IPS-18c (cell line): ENCODE data around the gene KCNQ1.

Experiments
- H3K4me3 ChIP-seq: 2 replicates; pipeline ENCODE4 v1.7.0; 2013; ENCODE audit warnings: low read depth, mild to moderate bottlenecking, low read length, moderate library complexity; ENCODE audit not compliant: insufficient read depth
- H3K9me3 ChIP-seq: one replicate; pipeline ENCODE4 v1.6.1; 2013; ENCODE audit warnings: mild to moderate bottlenecking, low read length, moderate library complexity; ENCODE audit not compliant: control insufficient read depth, insufficient read depth

The KCNQ1 gene

DNA sequence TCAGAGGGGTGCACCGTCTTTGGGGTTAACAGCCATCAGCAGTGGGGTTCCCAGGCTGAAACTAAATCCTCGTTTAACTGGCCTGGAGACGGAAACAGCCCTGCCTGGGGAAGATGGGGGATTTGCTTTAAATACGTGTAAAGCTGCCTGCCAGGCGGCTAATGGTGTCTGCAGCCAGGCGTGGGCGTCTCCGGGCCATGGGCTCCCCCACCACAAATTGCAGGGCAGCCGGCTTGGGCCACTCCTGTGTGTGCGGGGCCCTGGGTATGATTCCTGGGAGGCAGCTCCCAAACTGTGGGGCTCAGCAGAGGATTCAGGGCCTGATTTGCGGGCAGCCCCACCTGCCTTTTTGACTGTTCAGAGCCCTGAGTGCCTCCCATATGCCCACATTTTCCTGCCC is 110.5 kb downstream of the KCNQ1 start:
- Histone ChIP-seq H3K9me3 (no peaks in the 10 kb centered on the region), H3K4me3 (no peak overlapping the region)

DNA sequence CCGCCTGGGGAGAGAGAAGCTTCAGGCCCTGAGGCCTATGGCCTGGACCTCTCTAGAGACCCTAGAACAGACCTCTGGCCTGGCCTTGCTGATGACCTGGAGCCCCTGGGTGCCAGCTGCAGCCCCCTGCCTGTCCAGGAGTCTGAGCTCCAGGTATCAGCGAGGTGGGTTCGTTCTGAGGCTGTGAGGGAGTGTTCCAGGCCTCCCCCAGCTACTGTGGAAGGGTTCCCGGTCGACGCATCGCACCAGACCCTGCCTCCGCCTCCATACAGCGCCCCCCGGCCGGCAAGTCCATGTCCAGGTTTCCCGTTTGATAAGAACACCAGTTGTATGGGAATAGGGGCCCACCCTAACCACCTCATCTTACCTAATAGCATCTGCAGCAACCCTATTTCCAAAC is 111.1 kb downstream of the KCNQ1 start:
- Histone ChIP-seq H3K9me3 (no peaks in the 10 kb centered on the region), H3K4me3 (no peak overlapping the region)

DNA sequence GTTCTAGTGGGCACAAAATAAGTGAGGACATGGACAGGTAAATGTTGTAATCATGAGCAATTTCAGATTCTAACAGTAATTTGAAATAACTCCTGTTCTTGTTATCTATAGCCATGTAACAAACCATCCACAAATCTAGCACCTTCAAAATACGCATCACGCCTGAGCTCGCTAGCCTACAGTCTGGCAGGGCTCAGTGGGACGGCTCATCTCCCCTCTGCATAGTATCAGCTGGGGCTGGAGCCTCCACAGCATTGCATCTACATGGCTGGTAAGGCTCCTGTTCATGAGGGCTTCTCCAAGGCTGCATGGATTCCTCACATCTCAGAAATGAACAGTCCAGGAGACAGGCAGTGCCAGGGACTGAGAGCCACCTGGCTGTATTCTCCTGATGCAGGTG is 112.6 kb downstream of the KCNQ1 start:
- no peak overlapping the region for H3K4me3 ChIP-seq
- no peaks in the 10 kb centered on the region for H3K9me3 ChIP-seq

DNA sequence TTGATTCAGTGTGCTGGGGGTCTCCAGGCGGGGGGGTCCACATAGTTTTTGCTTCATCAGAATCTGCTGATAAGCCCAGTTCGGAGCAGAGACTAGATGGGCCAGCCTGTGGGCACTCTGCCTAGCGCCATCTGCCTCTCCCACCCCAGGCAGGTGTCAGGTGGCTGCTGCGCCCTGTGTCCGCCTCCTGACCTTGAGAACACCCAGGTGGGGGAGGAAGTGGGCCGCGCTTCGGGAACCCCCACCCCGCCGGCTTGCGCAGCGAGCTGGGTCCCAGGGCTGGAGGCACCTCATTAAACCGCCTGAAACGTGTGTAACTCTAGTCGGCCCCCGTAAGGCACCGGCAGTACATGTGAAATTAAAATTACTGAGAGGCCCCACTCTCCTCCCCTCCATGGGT is 113.6 kb downstream of the KCNQ1 start:
- Histone ChIP-seq H3K4me3 (no peak overlapping the region), H3K9me3 (no peaks in the 10 kb centered on the region)

DNA sequence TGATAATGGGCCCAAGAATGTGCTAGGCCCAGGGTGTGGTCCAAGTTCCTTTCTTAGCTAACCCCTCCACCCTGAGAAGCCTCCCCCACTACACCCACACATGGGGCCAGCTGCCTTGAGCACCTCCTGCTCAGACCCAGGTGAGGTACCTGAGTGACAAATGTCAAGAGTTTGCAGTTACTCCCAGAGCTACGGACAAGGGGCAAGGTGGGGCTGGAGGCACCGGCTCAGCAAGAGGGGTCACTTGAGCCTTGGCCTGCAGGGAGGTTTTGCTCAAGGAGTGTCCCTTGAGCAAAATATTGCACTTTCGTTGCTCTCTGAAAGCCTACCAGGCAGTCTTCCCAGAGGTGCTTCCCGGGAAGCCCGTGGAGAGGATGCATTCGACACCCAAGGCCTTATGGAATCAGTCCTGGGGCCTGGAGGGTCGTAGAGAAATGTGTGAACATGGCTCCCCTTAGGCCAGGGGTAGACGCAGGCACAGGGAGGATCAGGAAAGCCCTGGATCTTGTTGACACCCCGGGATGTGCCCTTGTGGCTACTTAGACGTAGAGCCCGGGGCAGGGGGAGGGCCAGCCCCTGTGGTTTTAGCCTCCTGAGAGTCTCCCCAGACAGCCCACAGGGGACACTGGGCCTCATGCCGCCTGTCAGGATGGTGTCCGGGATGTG is 114.2 kb downstream of the KCNQ1 start:
- H3K9me3 ChIP-seq = no peaks in the 10 kb centered on the region

DNA sequence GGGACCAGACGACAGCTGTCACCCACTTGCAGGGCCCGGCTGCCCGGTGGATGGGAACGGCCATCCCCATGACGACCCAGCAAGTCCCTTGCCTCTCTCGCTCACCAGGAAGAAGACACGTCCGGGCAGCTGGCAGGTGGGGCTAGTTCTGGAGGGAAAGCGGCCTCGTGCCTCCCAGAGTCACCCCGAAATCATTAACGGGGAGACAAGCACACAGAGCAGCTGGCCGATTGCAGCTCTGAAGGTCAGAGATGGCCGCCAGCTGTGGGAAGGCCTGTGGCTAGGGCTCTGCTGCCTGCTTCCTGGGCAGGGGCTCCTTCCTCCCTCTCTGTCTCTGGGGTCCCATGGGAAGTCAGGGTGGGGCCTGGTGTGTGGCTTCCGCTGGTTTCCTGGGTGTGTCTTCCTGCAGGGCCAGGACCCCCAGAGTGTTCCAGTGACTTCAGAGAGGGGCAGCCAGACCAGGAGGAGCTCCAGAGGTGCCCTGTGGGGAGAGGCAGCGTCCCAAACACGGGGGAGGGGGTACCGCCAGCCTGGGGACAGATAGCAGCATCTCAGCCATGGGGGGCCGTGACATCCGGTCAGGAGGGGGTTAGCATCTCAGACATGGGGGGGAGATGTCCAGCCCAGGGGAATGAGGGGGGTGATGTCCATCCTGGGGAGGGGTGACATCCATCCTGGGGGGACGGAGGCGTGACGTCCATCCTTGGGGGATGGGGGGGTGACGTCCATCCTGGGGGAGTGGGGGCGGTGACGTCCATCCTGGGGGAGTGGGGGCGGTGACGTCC is 114.9 kb downstream of the KCNQ1 start:
- Histone ChIP-seq H3K9me3 (no peaks in the 10 kb centered on the region), H3K4me3 (no peak overlapping the region)

More for the DNA sequence above, 114.2 kb downstream of the KCNQ1 start:
- H3K4me3 ChIP-seq = no peak overlapping the region

DNA sequence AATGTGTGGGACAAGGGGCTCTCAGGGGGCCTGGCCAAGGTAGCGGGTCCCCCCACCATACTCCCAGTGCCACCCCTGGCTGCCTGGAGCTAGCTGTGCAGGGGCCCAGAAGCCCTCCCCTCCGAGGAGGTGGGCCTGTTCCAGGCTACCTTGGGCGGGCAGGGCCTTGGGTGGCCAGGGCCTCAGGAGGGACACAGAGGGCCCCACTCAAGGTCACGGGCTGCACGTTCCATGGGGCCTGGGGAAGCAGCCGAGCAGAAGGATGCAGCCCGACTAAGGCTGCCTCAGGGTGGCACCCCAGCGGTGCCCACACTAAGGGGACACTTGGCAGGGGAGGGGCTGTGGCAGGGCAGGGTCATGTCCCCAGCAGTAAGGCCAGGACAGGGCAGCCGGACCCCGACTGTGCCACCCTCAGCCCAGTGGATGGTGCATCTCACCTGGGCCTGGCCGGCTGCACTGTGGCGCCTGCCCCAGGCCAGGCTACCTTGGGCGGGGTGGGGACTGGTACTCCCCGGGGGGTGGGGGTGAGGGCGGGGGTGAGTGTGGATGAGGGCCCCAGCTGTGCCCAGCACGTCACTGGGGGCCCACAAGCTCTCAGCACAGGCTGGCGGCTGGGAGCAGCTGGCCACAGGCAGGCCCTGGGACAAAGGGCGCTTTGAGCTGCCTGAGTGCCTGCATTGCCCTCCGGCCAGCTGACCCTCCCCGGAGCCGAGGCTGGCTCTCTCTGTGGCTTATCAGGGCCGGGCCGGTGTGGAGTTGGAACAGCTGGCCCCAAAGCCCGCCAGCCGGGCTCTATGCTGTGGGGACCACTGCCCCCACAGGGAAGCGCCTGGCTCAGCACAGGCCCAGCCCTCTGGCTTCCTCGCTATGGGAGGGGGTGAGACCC is 117.1 kb downstream of the KCNQ1 start:
- no peak overlapping the region for H3K4me3 ChIP-seq
- no peaks in the 10 kb centered on the region for H3K9me3 ChIP-seq

DNA sequence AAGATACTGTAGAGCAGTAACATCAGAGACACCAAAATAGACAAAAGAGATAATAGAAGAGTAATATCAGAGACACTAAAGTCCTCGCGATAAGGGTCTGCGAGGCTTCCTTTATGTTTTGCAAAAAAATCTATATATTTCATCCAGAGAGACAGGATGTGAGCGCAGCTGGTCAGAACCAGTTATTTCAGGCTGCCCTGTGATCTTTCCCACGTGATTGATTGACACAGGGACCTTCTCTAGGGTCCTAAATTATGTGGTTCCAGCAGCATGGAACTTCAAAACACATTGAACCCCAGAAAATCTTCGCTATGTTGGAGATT is 118.0 kb downstream of the KCNQ1 start:
- Histone ChIP-seq H3K4me3 (no peak overlapping the region), H3K9me3 (no peaks in the 10 kb centered on the region)

DNA sequence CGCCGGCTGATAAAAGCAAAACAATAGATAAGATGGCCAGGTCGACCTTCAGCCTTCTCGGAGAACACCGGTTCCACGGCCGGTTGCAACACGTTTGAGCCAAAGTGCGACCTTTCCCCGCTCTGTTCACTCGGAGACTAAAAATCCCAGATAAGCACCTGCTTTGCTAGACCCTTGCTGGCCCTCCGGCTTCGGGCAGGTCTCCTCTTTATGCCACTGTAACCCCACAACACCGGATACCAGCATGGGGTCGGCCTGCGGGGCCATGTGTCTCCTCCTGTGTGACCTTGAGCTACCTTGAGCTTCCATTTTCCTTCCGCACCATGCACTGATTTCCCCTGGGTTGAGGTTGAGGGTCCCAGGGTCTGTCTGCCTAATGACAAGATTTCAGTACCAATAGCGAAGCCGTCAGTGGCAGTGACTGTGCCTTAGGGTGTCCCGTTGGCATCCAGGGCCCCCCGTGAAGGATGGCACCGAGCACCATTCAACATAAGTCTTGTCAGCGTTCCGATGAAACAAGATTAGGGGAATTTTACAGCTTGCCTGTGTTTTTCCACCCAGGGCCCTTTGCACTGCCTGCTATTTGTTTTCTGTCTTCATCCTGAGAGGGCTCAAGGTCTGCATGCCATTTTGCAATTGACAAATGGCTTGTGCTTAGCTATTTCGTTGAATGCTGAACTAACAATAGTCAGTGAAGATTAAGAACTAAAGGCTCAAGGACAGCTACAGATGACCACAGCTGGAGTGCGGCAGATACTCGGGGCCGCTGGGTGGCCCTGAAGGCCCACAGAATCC is 118.6 kb downstream of the KCNQ1 start:
- H3K9me3 ChIP-seq = no peaks in the 10 kb centered on the region
- H3K4me3 ChIP-seq = no peak overlapping the region

DNA sequence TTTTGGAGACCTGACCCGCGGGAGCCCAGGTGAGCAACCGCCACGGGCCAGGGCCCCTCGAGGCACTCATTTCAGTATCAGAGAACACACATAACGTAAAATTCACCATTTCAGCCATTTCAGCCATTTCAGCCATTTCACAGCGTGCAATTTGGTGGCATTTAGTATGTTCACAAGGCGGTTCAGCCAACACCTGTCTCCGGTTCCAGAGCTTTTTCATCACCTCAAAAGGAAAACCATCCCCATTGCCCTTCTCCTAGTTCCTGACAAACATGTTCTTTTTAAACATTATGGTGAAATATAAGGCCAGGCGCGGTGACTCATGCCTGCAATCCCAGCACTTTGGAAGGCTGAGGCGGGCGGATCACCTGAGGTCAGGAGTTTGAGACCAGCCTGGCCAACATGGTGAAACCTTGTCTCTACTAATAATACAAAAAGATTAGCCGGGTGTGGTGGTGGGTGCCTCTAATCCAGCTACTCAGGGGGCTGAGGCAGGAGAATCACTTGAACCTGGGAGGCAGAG is 119.3 kb downstream of the KCNQ1 start:
- Histone ChIP-seq H3K9me3 (no peaks in the 10 kb centered on the region), H3K4me3 (no peak overlapping the region)

DNA sequence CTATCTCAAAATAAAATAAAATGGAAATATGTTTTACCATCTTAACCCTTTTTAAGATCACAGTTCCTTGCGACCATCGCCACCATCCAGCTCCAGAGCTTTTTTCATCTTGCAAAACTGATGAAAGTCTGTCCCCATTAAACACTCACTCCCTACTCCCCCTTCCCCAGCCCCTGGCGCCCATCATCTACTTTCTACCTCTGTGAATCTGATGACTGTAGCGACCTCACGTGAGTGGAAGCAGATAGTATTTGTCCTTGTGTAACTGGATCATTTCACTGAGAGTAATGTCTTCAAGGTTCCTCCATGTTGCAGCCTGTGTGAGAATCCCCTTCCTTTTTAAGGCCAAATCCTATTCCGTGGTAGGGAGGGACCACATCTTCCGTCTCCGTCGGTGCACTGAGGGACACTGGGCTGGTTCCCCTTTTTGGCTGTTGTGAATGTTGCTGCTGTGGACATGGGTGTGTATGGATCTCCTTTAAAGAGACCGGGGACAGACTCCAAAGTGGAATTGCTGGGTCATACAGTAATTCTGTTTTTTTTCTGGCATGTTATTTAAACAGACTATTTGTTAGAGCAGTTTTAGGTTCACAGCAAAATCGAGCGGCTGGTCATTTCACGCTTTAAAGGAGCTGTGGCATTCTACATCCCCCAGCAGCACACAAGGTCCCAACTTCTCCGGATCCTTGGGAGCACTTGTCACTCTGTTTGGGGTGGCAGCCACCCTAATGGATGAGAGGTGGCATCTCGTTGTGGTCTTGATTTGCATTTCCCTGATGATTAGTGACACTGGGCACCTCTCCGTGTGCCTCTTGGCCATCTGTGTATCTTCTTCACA is 120.0 kb downstream of the KCNQ1 start:
- Histone ChIP-seq H3K9me3 (no peaks in the 10 kb centered on the region), H3K4me3 (no peak overlapping the region)

DNA sequence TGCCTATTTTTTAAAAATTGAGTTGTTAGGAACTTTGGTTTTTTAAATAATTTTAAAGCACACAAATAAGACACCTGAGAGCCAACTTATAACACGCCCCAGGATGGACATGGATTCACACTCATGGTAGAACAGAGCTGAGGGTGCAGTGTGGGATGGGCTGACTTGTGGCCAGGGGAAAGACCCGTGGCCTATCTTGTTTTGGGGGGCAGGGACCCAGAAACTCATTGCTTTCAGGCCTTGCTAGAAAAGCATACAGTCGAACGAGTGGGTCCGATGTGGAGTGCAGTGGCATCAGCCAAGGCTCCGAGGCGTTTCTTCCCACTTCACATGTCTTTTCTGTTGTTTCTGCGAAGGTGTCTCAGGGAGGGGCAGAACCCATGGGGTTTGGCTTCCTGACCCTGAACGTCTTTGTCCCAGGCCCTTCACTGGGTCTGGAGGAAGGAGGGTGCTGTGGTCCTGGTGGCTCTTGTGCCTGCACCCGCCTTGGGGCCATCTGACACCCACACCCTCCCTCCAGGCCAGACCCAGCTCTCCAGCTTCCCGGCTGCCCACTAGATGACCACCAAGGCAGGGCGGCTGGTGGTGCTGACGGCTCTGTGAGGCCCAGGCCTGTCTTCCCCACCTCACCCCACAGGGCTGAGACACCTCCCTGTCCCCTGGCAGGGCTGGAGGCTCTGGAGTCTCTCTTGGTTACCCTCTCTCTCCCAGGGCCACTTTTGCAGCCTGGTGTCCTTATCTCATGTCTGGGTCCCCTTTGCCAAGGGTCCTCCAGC is 120.8 kb downstream of the KCNQ1 start:
- H3K9me3 ChIP-seq = no peaks in the 10 kb centered on the region
- no peak overlapping the region for H3K4me3 ChIP-seq

DNA sequence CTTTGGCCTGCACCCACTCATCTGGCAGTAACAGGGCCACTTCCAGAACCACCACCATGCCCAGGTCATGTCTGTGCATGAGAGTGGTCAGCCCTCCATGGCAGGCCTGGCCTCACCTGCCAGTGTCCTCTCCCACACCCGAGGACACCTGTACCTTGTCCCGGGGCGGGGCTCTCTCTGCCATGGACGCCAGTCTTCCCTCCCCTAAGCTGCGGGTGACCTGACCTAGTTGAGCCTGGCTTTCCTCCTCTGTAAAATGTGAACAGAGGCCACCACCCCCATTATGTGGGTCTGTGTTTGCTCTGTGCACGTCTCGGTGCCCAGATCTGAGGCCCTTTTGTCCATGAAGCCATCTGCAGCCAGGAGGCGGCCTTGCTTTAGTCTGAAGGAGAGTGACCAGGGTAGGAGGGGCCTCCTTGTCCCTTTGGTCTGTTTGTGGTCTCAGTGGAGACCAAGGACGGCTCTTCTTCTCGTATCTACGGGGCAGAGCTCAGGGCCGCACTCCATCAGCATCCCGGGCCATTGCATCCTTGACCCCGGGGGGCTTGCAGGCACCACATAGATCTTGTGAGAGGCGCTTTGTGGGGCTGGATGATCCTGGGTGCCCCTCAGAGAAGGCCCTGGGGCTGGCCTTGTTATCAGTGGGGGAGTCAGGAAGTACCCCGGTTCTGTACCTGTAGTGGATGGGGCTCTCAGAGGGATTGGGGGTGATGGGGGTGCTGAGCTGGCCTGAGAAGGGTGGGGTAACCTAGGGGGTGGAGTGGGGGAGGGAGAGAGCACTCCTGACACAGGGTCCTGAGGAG is 121.6 kb downstream of the KCNQ1 start:
- Histone ChIP-seq H3K4me3 (no peak overlapping the region), H3K9me3 (no peaks in the 10 kb centered on the region)

DNA sequence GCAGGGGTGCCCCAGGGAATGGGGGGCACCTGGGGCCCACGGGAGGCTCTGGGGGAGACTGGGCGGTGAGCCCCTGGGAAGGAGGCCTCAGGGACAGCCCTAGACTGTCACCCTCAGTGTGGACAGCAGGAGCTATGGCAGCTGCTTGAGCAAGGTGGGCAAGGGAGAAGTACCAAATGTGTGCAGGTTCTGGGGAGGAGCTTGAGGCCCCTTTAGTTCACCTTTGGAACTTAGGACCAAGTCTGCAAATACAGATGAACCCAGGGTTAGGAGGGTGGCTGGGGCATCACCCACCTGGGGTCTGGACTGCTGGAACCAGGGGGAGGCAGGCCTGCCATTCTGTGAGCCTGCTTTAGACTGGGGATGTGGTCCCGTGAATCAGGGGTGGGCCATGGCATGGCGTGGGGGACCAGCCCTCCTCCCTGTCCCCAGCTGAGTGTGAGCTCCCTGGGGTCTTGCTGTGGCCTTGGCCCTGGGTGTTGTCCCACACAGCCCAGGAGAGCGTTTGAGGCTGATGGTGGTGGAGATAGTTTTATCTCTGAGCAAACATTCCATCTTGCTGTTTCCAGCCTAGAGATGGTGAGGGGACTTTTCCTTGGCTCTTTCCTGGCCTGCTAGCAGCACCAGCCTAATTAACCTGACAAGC is 122.3 kb downstream of the KCNQ1 start:
- Histone ChIP-seq H3K4me3 (no peak overlapping the region), H3K9me3 (no peaks in the 10 kb centered on the region)

DNA sequence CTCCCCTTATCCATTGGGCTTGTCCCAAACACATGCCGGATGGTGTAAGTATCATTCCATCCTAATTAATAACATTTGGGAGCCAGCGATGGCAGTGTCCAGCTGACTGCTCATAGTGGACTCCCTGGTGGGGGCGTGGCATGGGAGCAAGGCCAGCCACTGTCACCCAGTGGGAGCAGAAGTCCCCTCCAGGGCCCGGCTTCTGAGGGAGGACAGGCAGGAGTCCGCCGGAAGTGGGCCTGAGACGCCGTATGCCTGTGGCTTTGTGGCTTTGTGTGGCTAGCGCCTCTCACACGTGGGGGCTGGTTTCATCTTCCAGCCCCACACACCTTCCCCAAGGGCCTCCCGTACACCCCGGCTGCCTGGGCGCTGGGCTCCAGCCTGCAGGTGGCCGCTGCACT is 124.5 kb downstream of the KCNQ1 start:
- H3K4me3 ChIP-seq = no peak overlapping the region

More for the DNA sequence above, 124.5 kb downstream of the KCNQ1 start:
- no peaks in the 10 kb centered on the region for H3K9me3 ChIP-seq
